ENCODE measurements around the gene ZNF438.

DNA sequence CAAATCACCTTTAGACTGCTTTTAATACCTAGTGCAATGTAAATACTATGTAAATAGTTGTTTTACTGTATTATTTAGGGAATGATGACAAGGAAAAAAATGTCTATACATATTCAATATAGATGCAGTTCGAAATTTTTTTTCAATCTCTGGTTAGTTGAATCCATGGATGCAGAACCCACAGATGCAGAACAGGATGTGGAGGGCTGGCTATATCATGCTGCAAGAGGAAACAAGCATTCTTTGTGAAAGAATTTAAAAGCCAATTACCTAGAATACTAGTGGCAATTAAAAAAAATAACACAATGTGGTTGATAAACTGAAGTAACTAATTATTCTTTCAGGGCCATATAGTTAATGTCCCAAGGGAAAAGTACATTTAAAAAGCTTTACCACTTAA is 170.4 kb downstream of the ZNF438 start:
- no peak for TF ChIP-seq ZFP3 (CRISPR knock-in tag; IDR thresholded peaks at IDR 0.05)
- TF ChIP-seq ZNF70 (CRISPR knock-in tag; IDR thresholded peaks at IDR 0.05) = no peak
- TF ChIP-seq TCF4 (CRISPR knock-in tag; IDR thresholded peaks at IDR 0.05; ENCODE audit: borderline replicate concordance) = no peak
- TF ChIP-seq, protein P1, sequence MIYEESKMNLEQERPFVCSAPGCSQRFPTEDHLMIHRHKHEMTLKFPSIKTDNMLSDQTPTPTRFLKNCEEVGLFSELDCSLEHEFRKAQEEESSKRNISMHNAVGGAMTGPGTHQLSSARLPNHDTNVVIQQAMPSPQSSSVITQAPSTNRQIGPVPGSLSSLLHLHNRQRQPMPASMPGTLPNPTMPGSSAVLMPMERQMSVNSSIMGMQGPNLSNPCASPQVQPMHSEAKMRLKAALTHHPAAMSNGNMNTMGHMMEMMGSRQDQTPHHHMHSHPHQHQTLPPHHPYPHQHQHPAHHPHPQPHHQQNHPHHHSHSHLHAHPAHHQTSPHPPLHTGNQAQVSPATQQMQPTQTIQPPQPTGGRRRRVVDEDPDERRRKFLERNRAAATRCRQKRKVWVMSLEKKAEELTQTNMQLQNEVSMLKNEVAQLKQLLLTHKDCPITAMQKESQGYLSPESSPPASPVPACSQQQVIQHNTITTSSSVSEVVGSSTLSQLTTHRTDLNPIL (CRISPR knock-in tag; IDR thresholded peaks at IDR 0.05; ENCODE audit: low read depth) = no peak
- TF ChIP-seq, protein P2, sequence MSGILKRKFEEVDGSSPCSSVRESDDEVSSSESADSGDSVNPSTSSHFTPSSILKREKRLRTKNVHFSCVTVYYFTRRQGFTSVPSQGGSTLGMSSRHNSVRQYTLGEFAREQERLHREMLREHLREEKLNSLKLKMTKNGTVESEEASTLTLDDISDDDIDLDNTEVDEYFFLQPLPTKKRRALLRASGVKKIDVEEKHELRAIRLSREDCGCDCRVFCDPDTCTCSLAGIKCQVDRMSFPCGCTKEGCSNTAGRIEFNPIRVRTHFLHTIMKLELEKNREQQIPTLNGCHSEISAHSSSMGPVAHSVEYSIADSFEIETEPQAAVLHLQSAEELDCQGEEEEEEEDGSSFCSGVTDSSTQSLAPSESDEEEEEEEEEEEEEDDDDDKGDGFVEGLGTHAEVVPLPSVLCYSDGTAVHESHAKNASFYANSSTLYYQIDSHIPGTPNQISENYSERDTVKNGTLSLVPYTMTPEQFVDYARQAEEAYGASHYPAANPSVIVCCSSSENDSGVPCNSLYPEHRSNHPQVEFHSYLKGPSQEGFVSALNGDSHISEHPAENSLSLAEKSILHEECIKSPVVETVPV (CRISPR knock-in tag; IDR thresholded peaks at IDR 0.05) = no peak
- no peak for TF ChIP-seq ZFP30 (CRISPR knock-in tag; IDR thresholded peaks at IDR 0.05)

All from SK-N-SH treated with all-trans-retinoic acid at 6 μM for 48 hours (cell line).